Stimulated activated effector memory CD8-positive, alpha-beta T cell treated with anti-CD3 and anti-CD28 coated beads, Interleukin-12 subunit alpha, Interleukin-12 subunit beta, amount 100 ng/mL, for 72 hours (primary cell): ENCODE measurements around the gene ATP12A.

Experiments used
- ATAC-seq: fragments of 150-1000 bp; cut with Tn5 transposase; 2 replicates; pipeline ENCODE4 v1.10.0; 2021
- DNase-seq, 2 donors: peaks; one replicate each; pipeline ENCODE4 v3.0.0; 2021 to 2022; ENCODE audit warnings: low spot score in 2 of 2
- H3K27ac Mint-ChIP-seq: one replicate; pipeline ENCODE4 v1.8.0; 2022; ENCODE audit warnings: mild to moderate bottlenecking, mixed read lengths
- H3K36me3 Mint-ChIP-seq: one replicate; pipeline ENCODE4 v1.8.0; 2022; ENCODE audit warnings: mild to moderate bottlenecking, mixed read lengths
- H3K4me1 Mint-ChIP-seq: one replicate; pipeline ENCODE4 v1.8.0; 2022; ENCODE audit warnings: mixed read lengths
- H3K4me3 Mint-ChIP-seq: one replicate; pipeline ENCODE4 v1.8.0; 2022; ENCODE audit warnings: mild to moderate bottlenecking, mixed read lengths
- H3K9me3 Mint-ChIP-seq: one replicate; pipeline ENCODE4 v1.8.0; 2022; ENCODE audit warnings: mixed read lengths

Gene ATP12A

GRCh38 chr13:24680258-24680920, at the start of gene ATP12A:
Gene ATP12A (plus strand): TSS chr13:24680408. CDS start chr13:24680744, 336 bp downstream.
- DNase-seq (peak; percentile 45 to 63), ATAC-seq (peak; percentile 70)
- peak within 1 kb of the TSS; percentile 53 for H3K4me3 Mint-ChIP-seq
- H3K36me3 Mint-ChIP-seq, result peaks cover 7% of the 10 kb centered on the region
- H3K27ac Mint-ChIP-seq, result no peak within 1 kb of the TSS
- no peaks in the 10 kb centered on the region for H3K9me3 Mint-ChIP-seq
- H3K4me1 Mint-ChIP-seq, result peaks cover 37% of the 10 kb centered on the region

GRCh38 chr13:24630851-24631620, 49.2 kb upstream of the ATP12A start:
- DNase-seq (no peak), ATAC-seq (no peak)
- peak overlapping the region; percentile 57 for H3K27ac Mint-ChIP-seq

GRCh38 chr13:24631922-24632321, 48.3 kb upstream of the ATP12A start:
- H3K4me1 Mint-ChIP-seq, result peaks cover 32% of the 10 kb centered on the region
- H3K4me3 Mint-ChIP-seq, result no peak overlapping the region
- H3K36me3 Mint-ChIP-seq, result no peaks in the 10 kb centered on the region
- no peak overlapping the region for H3K27ac Mint-ChIP-seq
- H3K9me3 Mint-ChIP-seq, result no peaks in the 10 kb centered on the region
- DNase-seq, result no peak
- ATAC-seq, result no peak

More at GRCh38 chr13:24630851-24631620, 49.2 kb upstream of the ATP12A start:
- Mint-ChIP-seq H3K4me1 (peaks cover 41% of the 10 kb centered on the region), H3K4me3 (no peak overlapping the region), H3K9me3 (no peaks in the 10 kb centered on the region), H3K36me3 (no peaks in the 10 kb centered on the region)

- H3K4me1 Mint-ChIP-seq, result peaks cover 26% of the 10 kb centered on the region
- ATAC-seq (peak; percentile 34), DNase-seq (no peak)
- H3K27ac Mint-ChIP-seq, result no peak overlapping the region
- H3K9me3 Mint-ChIP-seq, result no peaks in the 10 kb centered on the region
- no peak overlapping the region for H3K4me3 Mint-ChIP-seq
- no peaks in the 10 kb centered on the region for H3K36me3 Mint-ChIP-seq
These were observed 47.7 kb upstream of the ATP12A start for GRCh38 chr13:24632382-24633121.

- H3K27ac Mint-ChIP-seq, result no peak overlapping the region
- ATAC-seq, result no peak
- H3K9me3 Mint-ChIP-seq, result no peaks in the 10 kb centered on the region
- peaks cover under 1% of the 10 kb centered on the region for H3K4me1 Mint-ChIP-seq
- no peak overlapping the region for H3K4me3 Mint-ChIP-seq
- H3K36me3 Mint-ChIP-seq, result no peaks in the 10 kb centered on the region
- DNase-seq, result no peak
These were observed 43.4 kb upstream of the ATP12A start for GRCh38 chr13:24636776-24637175.

- peaks cover 7% of the 10 kb centered on the region for H3K4me1 Mint-ChIP-seq
- H3K36me3 Mint-ChIP-seq, result no peaks in the 10 kb centered on the region
- DNase-seq (no peak), ATAC-seq (no peak)
- H3K9me3 Mint-ChIP-seq, result no peaks in the 10 kb centered on the region
- H3K4me3 Mint-ChIP-seq, result no peak overlapping the region
- H3K27ac Mint-ChIP-seq, result no peak overlapping the region
These were observed 42.1 kb upstream of the ATP12A start for GRCh38 chr13:24638096-24638495.

GRCh38 chr13:24640752-24641151, 39.5 kb upstream of the ATP12A start:
- no peaks in the 10 kb centered on the region for H3K9me3 Mint-ChIP-seq
- peaks cover 7% of the 10 kb centered on the region for H3K4me1 Mint-ChIP-seq
- peak overlapping the region; percentile 60 for H3K27ac Mint-ChIP-seq
- H3K4me3 Mint-ChIP-seq, result no peak overlapping the region
- no peaks in the 10 kb centered on the region for H3K36me3 Mint-ChIP-seq
- ATAC-seq, result no peak
- DNase-seq, result no peak

- no peaks in the 10 kb centered on the region for H3K9me3 Mint-ChIP-seq
- peak; percentile 73 for ATAC-seq
- DNase-seq, result no peak
- H3K4me1 Mint-ChIP-seq, result peaks cover 7% of the 10 kb centered on the region
- no peak overlapping the region for H3K27ac Mint-ChIP-seq
- H3K4me3 Mint-ChIP-seq, result no peak overlapping the region
- no peaks in the 10 kb centered on the region for H3K36me3 Mint-ChIP-seq
These were observed 38.0 kb upstream of the ATP12A start for GRCh38 chr13:24642219-24642618.

- Mint-ChIP-seq H3K36me3 (no peaks in the 10 kb centered on the region), H3K4me3 (no peak overlapping the region), H3K4me1 (peaks cover 9% of the 10 kb centered on the region), H3K27ac (no peak overlapping the region), H3K9me3 (no peaks in the 10 kb centered on the region)
- DNase-seq (no peak), ATAC-seq (no peak)
These were observed 36.2 kb upstream of the ATP12A start for GRCh38 chr13:24644036-24644435.

GRCh38 chr13:24648271-24648670, 31.9 kb upstream of the ATP12A start:
- Mint-ChIP-seq H3K36me3 (no peaks in the 10 kb centered on the region), H3K27ac (no peak overlapping the region), H3K4me1 (peaks cover 4% of the 10 kb centered on the region), H3K4me3 (no peak overlapping the region), H3K9me3 (no peaks in the 10 kb centered on the region)
- DNase-seq, result no peak
- ATAC-seq, result no peak

GRCh38 chr13:24648983-24649687, 31.1 kb upstream of the ATP12A start:
- Mint-ChIP-seq H3K36me3 (no peaks in the 10 kb centered on the region), H3K4me1 (peaks cover 4% of the 10 kb centered on the region), H3K4me3 (no peak overlapping the region), H3K9me3 (no peaks in the 10 kb centered on the region), H3K27ac (peak overlapping the region; percentile 80)
- DNase-seq, result no peak
- no peak for ATAC-seq

- Mint-ChIP-seq H3K27ac (peak overlapping the region; percentile 80), H3K36me3 (no peaks in the 10 kb centered on the region), H3K4me1 (peaks cover 4% of the 10 kb centered on the region), H3K9me3 (no peaks in the 10 kb centered on the region), H3K4me3 (no peak overlapping the region)
- DNase-seq (no peak), ATAC-seq (no peak)
These were observed 30.5 kb upstream of the ATP12A start for GRCh38 chr13:24649688-24650043.

GRCh38 chr13:24650161-24650560, 30.0 kb upstream of the ATP12A start:
- no peak overlapping the region for H3K4me3 Mint-ChIP-seq
- H3K27ac Mint-ChIP-seq, result peak overlapping the region; percentile 80
- H3K4me1 Mint-ChIP-seq, result peaks cover 4% of the 10 kb centered on the region
- no peak for DNase-seq
- no peaks in the 10 kb centered on the region for H3K36me3 Mint-ChIP-seq
- no peak for ATAC-seq
- H3K9me3 Mint-ChIP-seq, result no peaks in the 10 kb centered on the region

- DNase-seq (no peak), ATAC-seq (no peak)
- Mint-ChIP-seq H3K27ac (no peak overlapping the region), H3K36me3 (no peaks in the 10 kb centered on the region), H3K4me3 (no peak overlapping the region), H3K4me1 (peaks cover 4% of the 10 kb centered on the region), H3K9me3 (no peaks in the 10 kb centered on the region)
These were observed 28.4 kb upstream of the ATP12A start for GRCh38 chr13:24651718-24652345.

- Mint-ChIP-seq H3K27ac (no peak overlapping the region), H3K4me1 (peaks cover 4% of the 10 kb centered on the region), H3K36me3 (no peaks in the 10 kb centered on the region), H3K9me3 (no peaks in the 10 kb centered on the region), H3K4me3 (no peak overlapping the region)
- ATAC-seq, result no peak
- no peak for DNase-seq
These were observed 27.8 kb upstream of the ATP12A start for GRCh38 chr13:24652359-24652758.
